Measurements from ENCODE around the gene COL6A1.

GRCh38 chr21:46012154-46012553 is 30.6 kb downstream of the COL6A1 start:
- TF ChIP-seq CTCF (IDR thresholded peaks at IDR 0.05; ENCODE audit: low read depth, low read length, poor library complexity, severe bottlenecking), result no peak
- no peak for TF ChIP-seq EZH2phosphoT487 (IDR thresholded peaks at IDR 0.05; ENCODE audit: borderline replicate concordance, low read length)

Measured in DOHH2 (cell line).